Progenitor cell of endocrine pancreas (in vitro differentiated cells): Measurements from ENCODE around the gene STX1A. TPM values are rescaled to one million over a fixed set of nuclear protein-coding genes. Genes with fewer than 3 reads are reported as not detected.
A peak's percentile ranks its signal among the peaks of the same experiment; 100 is the strongest.

ENCODE experiments used
- DNase-seq: peaks from one replicate; pipeline ENCODE4 v3.0.0; 2021; ENCODE audit warnings: low spot score; ENCODE audit not compliant: unreplicated experiment
- H3K27ac Mint-ChIP-seq: 2 replicates; pipeline ENCODE4 v1.8.0; 2021; ENCODE audit warnings: mild to moderate bottlenecking, moderate library complexity, mixed read lengths
- H3K27me3 Mint-ChIP-seq: 2 replicates; pipeline ENCODE4 v1.8.0; 2021; ENCODE audit warnings: mixed read lengths
- H3K36me3 Mint-ChIP-seq: 2 replicates; pipeline ENCODE4 v1.8.0; 2022; ENCODE audit warnings: mixed read lengths; ENCODE audit not compliant: insufficient read depth
- H3K4me1 Mint-ChIP-seq: 2 replicates; pipeline ENCODE4 v1.8.0; 2021; ENCODE audit warnings: low read depth, mixed read lengths
- H3K4me3 Mint-ChIP-seq: 2 replicates; pipeline ENCODE4 v1.8.0; 2021; ENCODE audit warnings: low read depth, mild to moderate bottlenecking, moderate library complexity, mixed read lengths
- H3K9me3 Mint-ChIP-seq: 2 replicates; pipeline ENCODE4 v1.8.0; 2021; ENCODE audit warnings: low read depth, mixed read lengths
- CTCF ChIP-seq: fragments of 200-600 bp; sonication (generic); IDR thresholded peaks from one replicate; pipeline ENCODE4 v1.5.0; 2021; ENCODE audit warnings: antibody characterized with exemption, mild to moderate bottlenecking; ENCODE audit not compliant: unreplicated experiment
- total RNA-seq: library from RNA; stranded (reverse); gene quantifications from 2 replicates; pipeline ENCODE4 v1.2.1, GENCODE V29; 2021

Gene STX1A
- total RNA-seq, 1 donor from 2014 or later, result 46.6 TPM

DNA sequence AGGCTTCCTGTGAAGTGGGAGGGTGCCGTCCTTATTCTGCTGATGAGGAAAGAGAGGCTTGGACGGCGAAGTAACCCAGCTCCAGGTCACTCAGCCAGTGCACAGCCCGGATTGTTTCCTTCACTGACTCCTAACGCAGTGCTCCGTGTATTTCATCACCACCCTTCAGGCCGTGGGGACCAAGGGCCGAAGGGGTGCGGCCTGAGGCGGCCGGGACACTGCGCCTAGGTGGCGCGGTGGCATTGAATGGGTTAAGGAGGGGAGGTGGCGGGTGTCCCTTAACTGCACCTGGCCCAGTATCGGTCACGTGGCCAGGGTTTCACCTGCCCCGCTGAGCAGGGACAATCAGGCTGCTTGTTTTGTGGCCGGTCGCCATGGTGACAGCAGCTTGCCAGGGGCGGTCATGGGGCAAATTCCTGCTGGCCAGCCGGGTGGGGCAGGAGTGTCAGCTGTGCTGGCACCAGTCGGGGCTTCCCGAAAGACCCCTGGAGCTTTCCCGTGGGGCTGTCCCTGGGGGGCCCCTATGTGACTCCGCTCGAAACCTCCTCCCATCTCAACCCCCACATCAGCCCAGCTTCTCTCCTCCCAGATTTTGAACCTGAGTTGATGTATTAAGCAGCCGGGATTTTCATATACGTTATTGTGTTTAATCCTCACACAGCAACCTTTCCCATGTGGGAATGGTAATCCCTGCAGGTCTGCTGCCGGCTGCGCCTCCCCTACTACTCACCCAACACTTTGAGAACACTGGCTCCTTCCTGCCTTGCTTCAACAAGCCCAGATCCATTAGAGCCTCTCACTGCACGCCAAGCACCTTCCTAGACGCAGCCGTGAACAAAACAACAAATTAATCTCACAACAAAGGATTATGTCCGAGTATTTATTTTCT is 23.5 kb upstream of the STX1A start:
- Mint-ChIP-seq H3K4me3 (peak overlapping the region; percentile 68), H3K36me3 (no peaks in the 10 kb centered on the region), H3K27ac (peak overlapping the region; percentile 100), H3K4me1 (peaks cover 42% of the 10 kb centered on the region), H3K9me3 (no peaks in the 10 kb centered on the region), H3K27me3 (no peaks in the 10 kb centered on the region)
- peak; percentile 98 for DNase-seq
- no peak for TF ChIP-seq CTCF

- Mint-ChIP-seq H3K9me3 (no peaks in the 10 kb centered on the region), H3K27ac (peak overlapping the region; percentile 100), H3K36me3 (no peaks in the 10 kb centered on the region), H3K4me3 (peak overlapping the region; percentile 68), H3K27me3 (no peaks in the 10 kb centered on the region), H3K4me1 (peaks cover 46% of the 10 kb centered on the region)
- TF ChIP-seq CTCF, result peak; percentile 34
- peak; percentile 65 for DNase-seq
Measured at GRCh38 chr7:73742338-73742752, 22.9 kb upstream of the STX1A start.

DNA sequence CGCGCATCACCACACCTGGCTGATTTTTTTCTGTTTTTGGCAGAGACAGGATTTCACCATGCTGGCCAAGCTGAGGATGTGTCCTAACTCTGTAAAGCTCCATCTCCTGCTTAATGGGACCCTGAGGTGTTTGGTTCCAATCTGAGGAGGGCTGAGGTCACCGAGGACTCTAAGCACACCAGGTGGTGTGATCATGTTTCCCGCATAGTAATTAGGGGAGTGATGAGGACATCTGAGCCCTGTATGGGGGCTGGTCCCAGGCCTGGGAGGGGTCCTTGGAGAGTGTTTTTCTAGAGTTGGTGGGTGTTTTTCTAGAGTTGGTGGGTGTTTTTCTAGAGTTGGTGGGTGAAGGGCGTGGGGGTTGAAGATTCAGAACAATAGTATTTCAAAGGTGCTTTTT is 22.1 kb upstream of the STX1A start:
- Mint-ChIP-seq H3K27ac (peak overlapping the region; percentile 100), H3K4me1 (peaks cover 44% of the 10 kb centered on the region), H3K27me3 (no peaks in the 10 kb centered on the region), H3K36me3 (peaks cover 2% of the 10 kb centered on the region), H3K4me3 (peak overlapping the region; percentile 29), H3K9me3 (no peaks in the 10 kb centered on the region)
- TF ChIP-seq CTCF, result no peak
- DNase-seq, result no peak

DNA sequence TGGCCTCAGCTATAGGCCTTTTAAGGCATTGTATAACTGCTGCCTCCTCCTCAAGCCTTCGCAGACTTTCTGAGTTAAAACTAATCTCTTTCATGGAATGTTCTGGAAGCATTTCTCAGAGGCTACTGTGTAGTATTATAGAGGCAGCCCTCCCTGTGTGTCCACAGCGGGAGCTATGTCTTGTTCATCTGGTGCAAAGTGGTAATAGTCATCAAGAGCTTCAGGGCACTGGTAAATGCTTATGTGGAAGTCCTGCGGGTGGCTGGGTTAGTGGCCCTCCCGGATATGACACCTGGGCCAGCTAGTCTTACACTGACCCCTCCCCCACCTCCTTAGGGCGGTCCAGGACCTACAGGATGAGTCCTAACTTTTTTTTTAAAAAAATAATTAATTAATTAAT is 21.3 kb upstream of the STX1A start:
- DNase-seq, result no peak
- TF ChIP-seq CTCF, result no peak
- no peaks in the 10 kb centered on the region for H3K27me3 Mint-ChIP-seq
- no peaks in the 10 kb centered on the region for H3K9me3 Mint-ChIP-seq
- H3K27ac Mint-ChIP-seq, result peak overlapping the region; percentile 100
- H3K4me3 Mint-ChIP-seq, result peak overlapping the region; percentile 54
- peaks cover 38% of the 10 kb centered on the region for H3K4me1 Mint-ChIP-seq
- H3K36me3 Mint-ChIP-seq, result peaks cover 4% of the 10 kb centered on the region

DNA sequence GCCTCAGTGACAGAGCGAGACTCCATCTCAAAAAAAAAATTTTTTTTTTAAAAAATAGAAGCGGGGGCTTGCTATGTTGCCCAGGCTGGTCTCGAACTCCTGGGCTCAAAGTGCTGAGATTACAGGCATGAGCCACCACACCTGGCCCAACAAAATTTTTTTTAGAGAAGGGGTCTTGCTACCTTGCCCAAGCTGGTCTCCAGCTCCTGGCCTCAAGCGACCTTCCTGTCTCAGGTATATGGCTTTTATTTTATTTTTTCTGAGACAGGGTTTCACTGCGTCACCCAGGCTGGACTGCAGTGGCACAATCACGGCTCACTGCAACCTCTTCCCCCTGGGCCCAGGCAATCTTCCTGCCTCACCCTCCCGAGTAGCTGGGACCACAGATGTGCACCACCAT is 20.7 kb upstream of the STX1A start:
- Mint-ChIP-seq H3K27me3 (no peaks in the 10 kb centered on the region), H3K9me3 (no peaks in the 10 kb centered on the region), H3K4me3 (peak overlapping the region; percentile 54), H3K27ac (peak overlapping the region; percentile 100), H3K4me1 (peaks cover 38% of the 10 kb centered on the region), H3K36me3 (peaks cover 4% of the 10 kb centered on the region)
- no peak for TF ChIP-seq CTCF
- DNase-seq, result no peak
